Heart left ventricle (tissue), 16 donors: ENCODE data around the gene SYNDIG1. TPM values are rescaled to one million over a fixed set of nuclear protein-coding genes. Genes with fewer than 3 reads are reported as not detected.

Source experiments
- ATAC-seq, 4 donors: fragments of 200-7000 bp; cut with Tn5 transposase; one replicate each; pipeline ENCODE4 v1.9.1; 2020 to 2022; ENCODE audit warnings: moderate library complexity in 4 of 4, mild to moderate bottlenecking in 3 of 4, moderate number of reproducible peaks in 1 of 4
- DNase-seq, 5 donors: peaks; one replicate each; pipeline ENCODE4 v3.0.0-alpha.2; 2020
- H3K27ac ChIP-seq, 12 donors: fragments of 200-600 bp; sonication (generic) in 4 of 12; one replicate each; pipeline versions ENCODE4 v1.5.0 to v1.8.0; 2016 to 2022; ENCODE audit warnings: mild to moderate bottlenecking in 2 of 12
- H3K27me3 ChIP-seq, 9 donors: fragments of 200-600 bp; sonication (generic) in 2 of 9; one replicate each; pipeline versions ENCODE4 v1.5.1 to v1.8.0; 2016 to 2022; ENCODE audit warnings: mild to moderate bottlenecking in 3 of 9
- H3K36me3 ChIP-seq, 9 donors: fragments of 200-600 bp; sonication (generic) in 2 of 9; one replicate each; pipeline versions ENCODE4 v1.5.0 to v1.8.0; 2018 to 2022; ENCODE audit warnings: mild to moderate bottlenecking in 2 of 9
- H3K4me1 ChIP-seq, 12 donors: fragments of 200-600 bp; sonication (generic) in 4 of 12; one replicate each; pipeline versions ENCODE4 v1.5.0 to v1.8.0; 2016 to 2022; ENCODE audit warnings: mild to moderate bottlenecking in 3 of 12
- H3K4me3 ChIP-seq, 12 donors: fragments of 200-600 bp; sonication (generic) in 4 of 12; one replicate each; pipeline versions ENCODE4 v1.5.0 to v1.8.0; 2017 to 2022; ENCODE audit warnings: mild to moderate bottlenecking in 9 of 12, moderate library complexity in 4 of 12
- H3K9me3 ChIP-seq, 12 donors: fragments of 200-600 bp; sonication (generic) in 4 of 12; one replicate each; pipeline versions ENCODE4 v1.5.0 to v1.8.0; 2016 to 2022; ENCODE audit warnings: mild to moderate bottlenecking in 1 of 12
- CTCF ChIP-seq, 12 donors: fragments of 200-600 bp; sonication (generic) in 4 of 12; IDR thresholded peaks; one replicate each; pipeline versions ENCODE4 v1.5.0 to v1.8.0; 2018 to 2022; ENCODE audit warnings: antibody characterized with exemption in 12 of 12, mild to moderate bottlenecking in 5 of 12
- POLR2A ChIP-seq, 2 donors: fragments of 450-650 bp; IDR thresholded peaks; one replicate each; pipeline ENCODE4 v1.6.1; 2017; ENCODE audit warnings: antibody characterized with exemption in 2 of 2, mild to moderate bottlenecking in 2 of 2, moderate library complexity in 2 of 2
- WGBS, 4 donors: extraction: QIAGEN DNeasy Blood & Tissue Kit in 2 of 4; methylation state at CpG; one replicate each; pipeline versions ENCODE4 v1.1.5 to v1.1.7; 2013 to 2018; 5-methylcytosine and 5-hydroxymethylcytosine counted together
- intact Hi-C, 10 donors: fragments of 100-400 bp; cut with DNase I; formaldehyde crosslinking; loops; one replicate each; pipeline versions ENCODE4 v1.11.1 to v1.14.2; 2022
- polyA plus RNA-seq, 2 donors: library from polyadenylated mRNA; stranded (reverse); fragments of 200-250 nt; gene quantifications; one replicate each; pipeline ENCODE4 v1.2.3, GENCODE V29; 2013
- total RNA-seq, 9 donors: library from RNA; depleted of rRNA in 2 of 9; stranded (reverse); fragments of >200 nt in 2 of 9; fragmentation: NEBNext Ultra II Directional in 3 of 9; extraction: Animal tissue kit (Norgen Biotek cat#: 25700) in 3 of 9; gene quantifications; one replicate each; pipeline versions ENCODE4 v1.1.0 to v1.2.4, GENCODE V29; 2016 to 2023
- donor health status: ischemic (EF 13 %, LVEDD 7.1; RV severe dilation, severe dysfunction).
- donor health status: healthy with polysubstance abuse.
- donor health status: DM: no; HTN: yes; CAD: no.
- donor health status: DM: no; HTN: no; CAD: no.
- donor health status: ischemic (EF 25% LVEDD 6.9; RV normal size, moderate dysfunction).
- donor health status: ischemic (EF 25% LVEDD 5.7; RV mildly dilated, moderate dysfunction).
- donor health status: healthy.
- donor health status: DM: yes; HTN: yes; CAD: no.
- donor health status: ischemic (EF 35%, LVEDD 5.7; RV mildly dilated, moderate dysfunction).
- donor health status: nonischemic (EF 11% LVEDD 7.7; RV severe dilation, severe dysfunction).
- donor health status: DM: yes; HTN: yes; CAD: no.
- donor health status: PGD.
- donor health status: ischemic (EF 29% LVEDD 5.4; RV normal size, mild dysfunction).
- donor health status: nonischemic (EF 23%, LVEDD 6.1; RV moderate dilation, normal function).

SYNDIG1 gene
- total and polyA plus RNA-seq, 11 donors, result 8.4 to 41.8 (median 23.0) TPM

- no peak for ATAC-seq
- intact Hi-C loops, result no loop called here
- 52 to 63% (median 55%) methylated on average over 4 of the region's 4 CpGs for WGBS, 4 donors
- Histone ChIP-seq H3K4me1 (peaks cover 0 to 29% (median 5%) of the 10 kb centered on the region in 12 donors), H3K9me3 (no peaks in the 10 kb centered on the region), H3K36me3 (no peaks in the 10 kb centered on the region), H3K27me3 (no peaks in the 10 kb centered on the region), H3K27ac (no peak overlapping the region), H3K4me3 (no peak overlapping the region)
- no peak for TF ChIP-seq POLR2A (IDR thresholded peaks at IDR 0.05)
- TF ChIP-seq CTCF (IDR thresholded peaks at IDR 0.05), result no peak
- DNase-seq, result no peak
These were observed 11.1 kb downstream of the SYNDIG1 start for GRCh38 chr20:24480509-24480908.

GRCh38 chr20:24481173-24481572 is 11.7 kb downstream of the SYNDIG1 start:
- Histone ChIP-seq H3K4me3 (no peak overlapping the region), H3K4me1 (peaks cover 0 to 29% (median 5%) of the 10 kb centered on the region in 12 donors), H3K27ac (no peak overlapping the region), H3K9me3 (no peaks in the 10 kb centered on the region), H3K36me3 (no peaks in the 10 kb centered on the region), H3K27me3 (no peaks in the 10 kb centered on the region)
- 55 to 62% (median 57%) methylated on average over 5 to 7 of the region's 7 CpGs for whole genome bisulfite sequencing, 4 donors
- intact Hi-C loops, result no loop called here
- DNase-seq (no peak), ATAC-seq (peak in 3 of 4 donors; percentile 18 to 44 (median 19))
- TF ChIP-seq POLR2A (IDR thresholded peaks at IDR 0.05) (no peak), CTCF (IDR thresholded peaks at IDR 0.05) (no peak)

GRCh38 chr20:24483435-24484080 is 14.1 kb downstream of the SYNDIG1 start:
- intact Hi-C loops, result no loop called here
- 87 to 92% (median 88%) methylated on average over 18 of the region's 18 CpGs for WGBS, 4 donors
- Histone ChIP-seq H3K4me1 (peaks cover 0 to 20% (median 2%) of the 10 kb centered on the region in 12 donors), H3K27ac (no peak overlapping the region), H3K27me3 (no peaks in the 10 kb centered on the region), H3K9me3 (no peaks in the 10 kb centered on the region), H3K4me3 (no peak overlapping the region), H3K36me3 (no peaks in the 10 kb centered on the region)
- ATAC-seq, result no peak
- peak in 1 of 5 donors; percentile 12 for DNase-seq
- no peak for TF ChIP-seq CTCF (IDR thresholded peaks at IDR 0.05)
- no peak for TF ChIP-seq POLR2A (IDR thresholded peaks at IDR 0.05)

- DNase-seq (no peak), ATAC-seq (no peak)
- Histone ChIP-seq H3K27ac (no peak overlapping the region), H3K27me3 (no peaks in the 10 kb centered on the region), H3K4me1 (peaks cover 0 to 15% (median 0%) of the 10 kb centered on the region in 12 donors), H3K4me3 (no peak overlapping the region), H3K36me3 (no peaks in the 10 kb centered on the region), H3K9me3 (no peaks in the 10 kb centered on the region)
- WGBS, 4 donors, result 76 to 92% (median 85%) methylated on average over 8 of the region's 8 CpGs
- no peak for TF ChIP-seq POLR2A (IDR thresholded peaks at IDR 0.05)
- TF ChIP-seq CTCF (IDR thresholded peaks at IDR 0.05), result no peak
- intact Hi-C loops, result no loop called here
These were observed 14.6 kb downstream of the SYNDIG1 start for GRCh38 chr20:24484081-24484450.
